Subcutaneous adipose tissue (tissue), 4 donors: ENCODE data around the gene FTCD. TPM values are rescaled to one million over a fixed set of nuclear protein-coding genes. Genes with fewer than 3 reads are reported as not detected.

Source experiments
- total RNA-seq, 4 donors: library from RNA; depleted of rRNA; stranded (reverse); fragments of >200 nt; gene quantifications; one replicate each; pipeline ENCODE4 v1.1.0, GENCODE V29; 2016
- TF ChIP-seq, protein P1 (sequence below): fragments of 450-650 bp; IDR thresholded peaks from one replicate; pipeline ENCODE4 v1.5.1; 2016; ENCODE audit warnings: low read depth, mild to moderate bottlenecking, control low read depth, antibody characterized with exemption, moderate library complexity

Gene FTCD
- total RNA-seq, 4 donors from 2014 or later = not detected

DNA sequence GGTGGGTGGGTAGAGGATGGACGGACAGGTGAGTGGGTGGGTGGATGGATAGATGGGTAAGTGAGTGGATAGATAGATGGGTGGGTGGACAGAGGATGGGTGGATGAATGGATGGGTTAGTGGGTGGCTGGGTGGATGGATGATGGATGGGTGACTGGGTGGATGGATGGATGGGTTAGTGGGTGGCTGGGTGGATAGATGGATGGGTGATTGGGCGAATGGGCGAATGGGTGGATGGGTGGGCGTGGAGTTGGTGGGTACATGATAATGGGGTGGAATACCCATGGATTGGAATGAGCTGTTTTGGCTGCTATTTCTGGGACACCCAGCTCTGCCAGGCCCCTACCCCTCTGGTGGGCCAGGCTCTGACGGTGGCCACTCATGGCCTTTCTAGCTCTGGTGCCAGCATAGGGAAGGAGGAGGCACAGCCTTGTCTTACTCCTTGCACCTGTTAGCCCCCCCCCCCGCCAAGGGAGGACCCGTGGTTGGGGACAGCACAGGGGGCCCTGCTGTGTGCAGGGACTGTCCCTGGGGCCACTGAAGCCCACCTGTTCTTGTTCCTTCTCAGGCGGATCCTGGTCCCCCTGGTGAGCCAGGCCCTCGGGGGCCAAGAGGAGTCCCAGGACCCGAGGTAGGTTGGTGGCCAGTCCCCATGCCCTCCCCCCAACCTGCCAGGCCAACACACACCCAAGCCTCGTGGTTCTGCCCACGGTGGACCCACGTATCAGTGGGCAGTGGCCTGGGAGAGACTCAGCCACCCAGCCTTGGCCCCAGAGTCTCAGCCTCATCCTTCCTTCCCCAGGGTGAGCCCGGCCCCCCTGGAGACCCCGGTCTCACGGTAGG is 31.1 kb downstream of the FTCD start:
- TF ChIP-seq, protein P1, sequence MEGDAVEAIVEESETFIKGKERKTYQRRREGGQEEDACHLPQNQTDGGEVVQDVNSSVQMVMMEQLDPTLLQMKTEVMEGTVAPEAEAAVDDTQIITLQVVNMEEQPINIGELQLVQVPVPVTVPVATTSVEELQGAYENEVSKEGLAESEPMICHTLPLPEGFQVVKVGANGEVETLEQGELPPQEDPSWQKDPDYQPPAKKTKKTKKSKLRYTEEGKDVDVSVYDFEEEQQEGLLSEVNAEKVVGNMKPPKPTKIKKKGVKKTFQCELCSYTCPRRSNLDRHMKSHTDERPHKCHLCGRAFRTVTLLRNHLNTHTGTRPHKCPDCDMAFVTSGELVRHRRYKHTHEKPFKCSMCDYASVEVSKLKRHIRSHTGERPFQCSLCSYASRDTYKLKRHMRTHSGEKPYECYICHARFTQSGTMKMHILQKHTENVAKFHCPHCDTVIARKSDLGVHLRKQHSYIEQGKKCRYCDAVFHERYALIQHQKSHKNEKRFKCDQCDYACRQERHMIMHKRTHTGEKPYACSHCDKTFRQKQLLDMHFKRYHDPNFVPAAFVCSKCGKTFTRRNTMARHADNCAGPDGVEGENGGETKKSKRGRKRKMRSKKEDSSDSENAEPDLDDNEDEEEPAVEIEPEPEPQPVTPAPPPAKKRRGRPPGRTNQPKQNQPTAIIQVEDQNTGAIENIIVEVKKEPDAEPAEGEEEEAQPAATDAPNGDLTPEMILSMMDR = no peak

DNA sequence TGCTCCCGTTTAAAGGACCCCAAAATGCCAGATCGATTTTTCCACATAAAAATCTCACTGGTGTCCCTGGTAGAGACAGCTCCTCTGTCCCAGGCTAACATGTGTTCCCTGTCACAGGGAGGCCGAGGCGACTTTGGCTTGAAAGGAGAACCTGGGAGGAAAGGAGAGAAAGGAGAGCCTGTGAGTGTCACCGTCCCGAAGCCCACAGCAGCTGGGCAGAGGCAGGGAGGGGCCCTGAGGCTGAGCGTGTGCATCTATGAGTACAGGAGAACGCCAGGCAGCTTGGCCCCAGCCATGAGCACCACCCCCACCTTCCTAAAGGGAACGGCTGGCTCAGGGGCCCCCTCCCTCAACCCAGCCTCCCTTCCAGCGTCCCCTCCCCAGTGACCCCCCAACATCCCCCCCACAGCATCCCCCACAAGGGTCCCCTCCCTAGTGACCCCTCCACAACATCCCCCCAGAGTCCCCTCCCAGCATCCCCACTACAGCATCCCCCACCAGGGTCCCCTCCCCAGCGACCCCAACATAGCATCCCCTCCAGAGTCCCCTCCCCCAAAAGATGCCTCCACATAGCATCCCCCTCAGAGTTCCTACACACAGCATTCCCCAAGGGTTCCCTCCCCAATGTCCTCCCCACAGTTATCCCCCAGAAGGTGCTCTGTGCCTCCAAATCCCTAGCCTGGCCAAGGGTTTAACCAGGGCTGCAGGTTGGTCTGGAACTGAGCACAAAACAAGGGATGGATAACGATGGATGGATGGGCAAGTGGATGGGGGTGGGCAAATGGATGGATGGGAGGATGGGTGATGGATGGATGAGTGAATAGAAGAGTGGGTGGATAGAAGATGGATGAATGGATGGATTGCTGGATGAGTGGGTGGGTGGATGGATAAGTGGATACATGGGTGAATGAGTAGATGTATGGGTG is 32.4 kb downstream of the FTCD start:
- TF ChIP-seq, protein P1 = no peak

DNA sequence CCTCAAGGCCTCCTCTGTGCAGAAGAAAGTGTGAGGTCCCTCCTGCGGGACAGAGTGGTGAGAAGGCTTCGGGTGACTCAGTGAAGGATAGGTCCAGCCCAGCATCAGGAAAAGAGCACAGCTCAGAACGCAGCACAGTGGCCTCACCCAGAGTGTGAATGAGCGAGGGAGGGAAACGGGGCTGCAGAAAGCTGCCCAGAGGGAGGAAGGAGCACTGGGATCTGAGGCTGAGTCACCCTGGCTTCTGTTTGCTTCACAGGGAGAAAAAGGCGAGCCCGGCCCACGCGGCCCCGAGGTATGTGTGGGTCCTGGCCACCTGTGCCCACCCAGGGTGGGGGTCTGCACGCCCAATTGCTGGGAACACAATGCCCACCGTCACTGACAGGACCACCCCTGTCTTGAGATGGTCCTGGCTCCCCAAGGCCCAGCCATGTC is 33.1 kb downstream of the FTCD start:
- TF ChIP-seq, protein P1 = no peak

DNA sequence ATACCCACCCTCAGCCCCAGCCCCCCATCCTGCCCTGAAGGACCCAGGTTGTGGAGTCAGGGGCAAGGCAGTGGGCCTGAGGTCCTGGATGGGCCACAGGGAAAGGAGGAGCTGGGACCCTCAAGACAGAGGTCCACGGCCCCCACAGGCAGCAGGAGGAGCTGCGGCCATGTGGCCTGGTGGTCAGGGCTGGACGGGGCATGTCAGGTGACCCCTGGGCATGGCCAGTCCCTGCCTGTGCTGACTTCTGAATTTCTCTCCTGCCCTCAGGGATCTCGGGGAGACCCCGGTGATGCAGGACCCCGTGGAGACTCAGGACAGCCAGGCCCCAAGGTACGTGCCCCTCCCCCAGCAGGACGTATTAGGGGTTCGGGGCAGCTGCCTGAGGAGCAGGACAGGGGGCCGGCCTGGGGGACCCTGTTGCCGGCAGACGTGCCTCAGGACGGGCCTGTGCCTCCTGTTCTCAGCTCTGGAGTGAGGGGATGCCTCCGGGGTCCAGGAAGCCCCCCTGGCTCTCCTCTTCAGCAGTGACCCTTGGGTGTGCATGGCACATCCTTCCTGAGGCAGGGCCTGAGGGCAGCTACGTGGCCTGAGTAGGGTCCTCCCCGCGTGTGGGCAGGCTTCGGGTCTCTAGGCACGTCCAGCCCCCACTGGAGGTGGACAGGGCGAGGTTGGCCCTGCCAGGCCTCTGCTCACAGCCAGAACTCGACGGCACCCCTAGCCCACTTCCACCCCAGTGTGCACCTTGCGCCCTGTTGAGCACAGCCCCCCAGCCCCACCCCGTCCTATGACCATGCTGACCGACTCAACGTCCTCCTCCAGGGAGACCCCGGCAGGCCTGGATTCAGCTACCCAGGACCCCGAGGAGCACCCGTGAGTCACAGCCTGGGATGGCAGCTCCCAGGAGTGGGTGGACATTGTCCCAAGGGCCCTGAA is 33.8 kb downstream of the FTCD start:
- TF ChIP-seq, protein P1 = no peak

DNA sequence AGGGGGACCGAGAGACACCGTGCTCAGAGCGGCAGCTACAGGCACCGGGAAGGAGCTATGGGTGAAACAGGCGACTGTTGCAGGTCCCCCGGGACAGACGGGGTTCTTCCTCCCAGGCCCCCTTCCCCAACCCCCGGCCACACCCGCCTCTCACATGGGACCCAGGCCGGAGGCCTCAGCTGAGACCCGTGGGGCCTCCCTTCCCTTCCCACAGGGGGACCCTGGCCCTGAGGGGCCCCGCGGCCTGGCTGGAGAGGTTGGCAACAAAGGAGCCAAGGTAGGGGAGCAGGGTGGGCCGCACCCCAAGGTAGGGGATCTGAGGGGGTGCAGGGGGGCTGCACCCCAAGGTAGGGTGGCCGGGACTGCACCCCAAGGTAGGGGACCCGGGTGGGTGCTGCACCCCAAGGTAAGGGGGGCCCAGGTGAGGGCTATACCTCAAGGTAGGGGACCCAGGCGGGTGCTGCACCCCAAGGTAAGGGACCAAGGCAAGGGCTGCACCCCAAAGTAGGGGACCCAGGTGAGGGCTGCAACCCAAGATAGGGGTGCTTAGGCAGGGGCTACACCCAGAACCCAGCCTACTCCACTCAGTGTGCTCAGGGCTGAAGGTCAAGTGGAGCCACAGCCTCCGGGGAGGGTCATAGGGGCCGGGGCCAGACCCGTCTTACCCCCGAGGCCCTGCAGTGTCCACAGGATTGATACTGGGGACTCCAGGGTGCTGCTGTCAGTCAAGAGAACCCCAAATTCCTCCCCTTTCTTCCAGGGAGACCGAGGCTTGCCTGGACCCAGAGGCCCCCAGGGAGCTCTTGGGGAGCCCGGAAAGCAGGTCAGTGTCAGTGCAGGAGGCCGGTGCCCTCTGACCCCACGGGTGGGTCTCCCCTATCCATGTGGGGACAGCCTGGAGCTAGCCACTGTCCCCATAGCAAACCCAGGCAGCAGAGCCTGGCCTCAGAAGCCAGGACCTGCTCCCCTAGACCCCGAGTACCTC is 34.8 kb downstream of the FTCD start:
- TF ChIP-seq, protein P1 = no peak

DNA sequence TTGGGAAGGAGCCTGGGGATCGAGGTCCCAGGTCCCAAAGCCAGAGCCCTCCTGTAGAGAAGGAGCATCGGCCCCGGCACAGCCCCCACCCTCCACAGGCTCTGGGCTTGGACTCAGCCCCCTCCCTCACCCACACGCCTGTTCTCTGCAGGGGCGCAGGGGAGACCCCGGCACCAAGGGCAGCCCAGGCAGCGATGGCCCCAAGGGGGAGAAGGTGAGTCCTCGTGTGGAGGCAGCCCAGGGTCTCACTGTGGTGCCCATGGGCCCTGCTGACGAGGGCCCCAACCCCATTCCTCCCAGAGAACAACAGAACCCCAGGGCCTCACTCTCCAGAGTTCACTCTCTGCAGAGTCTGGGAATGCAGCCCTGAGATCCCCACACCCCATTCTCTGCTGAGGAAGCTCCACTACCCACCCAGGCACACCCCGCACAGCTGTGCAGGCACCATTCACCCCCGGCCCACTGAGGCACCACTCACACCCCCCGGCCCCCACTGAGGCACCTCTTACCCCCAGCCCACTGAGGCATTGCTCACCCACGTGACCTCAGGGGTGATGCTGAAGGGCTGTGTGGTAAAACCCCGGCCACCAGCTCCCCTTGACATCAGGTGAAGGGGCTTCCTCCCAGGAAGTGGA is 35.6 kb downstream of the FTCD start:
- TF ChIP-seq, protein P1 = no peak
